Measurements from ENCODE around the gene HIBCH. TPM values are rescaled to one million over a fixed set of nuclear protein-coding genes. Genes with fewer than 3 reads are reported as not detected.
"Not testable (repeated sequence)": the region's sequence is repeated elsewhere in the genome, so short reads cannot be mapped to it uniquely, and the experiment has no call there.

Gene HIBCH
- total and polyA plus RNA-seq, 2 experiments from 2014 or later, result 15.9 to 70.0 TPM

DNA sequence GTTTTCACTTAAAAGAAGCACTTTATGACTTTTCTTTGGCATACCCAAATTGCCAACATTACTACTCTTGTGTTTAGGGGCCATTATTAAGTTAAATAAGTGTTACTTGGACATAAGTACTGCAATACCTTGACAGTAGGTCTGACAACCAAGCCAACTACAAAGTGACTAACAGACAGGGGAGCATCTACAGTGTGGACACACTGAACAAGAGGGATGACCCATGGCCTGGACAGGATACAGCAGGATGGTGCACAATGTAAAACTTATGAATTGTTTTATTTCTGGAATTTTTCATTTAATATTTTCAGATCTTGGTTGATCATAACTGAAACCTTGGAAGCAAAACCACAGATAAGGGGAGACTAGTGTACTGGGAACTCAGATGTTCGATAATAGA, 19.8 kb upstream of the HIBCH start:
- DNase-seq (ENCODE audit: low read depth in 1 of 2, low spot score in 1 of 2), result no peak
- H3K4me1 ChIP-seq (ENCODE audit: low read depth), result peaks cover 1% of the 10 kb centered on the region
- H3K27ac ChIP-seq, result no peak overlapping the region
- H3K4me3 ChIP-seq, result no peak overlapping the region
- no peaks in the 10 kb centered on the region for H3K9me3 ChIP-seq (ENCODE audit: low read depth)
- TF ChIP-seq CTCF (IDR thresholded peaks at IDR 0.05; ENCODE audit: low read depth, low read length), result no peak
- no peaks in the 10 kb centered on the region for H3K36me3 ChIP-seq
- peaks cover 14% of the 10 kb centered on the region for H3K27me3 ChIP-seq

- DNase-seq (ENCODE audit: low read depth in 1 of 2, low spot score in 1 of 2), result no peak
- H3K27ac ChIP-seq, result no peak overlapping the region
These were observed 18.8 kb upstream of the HIBCH start for GRCh38 chr2:190338453-190338852.

DNA sequence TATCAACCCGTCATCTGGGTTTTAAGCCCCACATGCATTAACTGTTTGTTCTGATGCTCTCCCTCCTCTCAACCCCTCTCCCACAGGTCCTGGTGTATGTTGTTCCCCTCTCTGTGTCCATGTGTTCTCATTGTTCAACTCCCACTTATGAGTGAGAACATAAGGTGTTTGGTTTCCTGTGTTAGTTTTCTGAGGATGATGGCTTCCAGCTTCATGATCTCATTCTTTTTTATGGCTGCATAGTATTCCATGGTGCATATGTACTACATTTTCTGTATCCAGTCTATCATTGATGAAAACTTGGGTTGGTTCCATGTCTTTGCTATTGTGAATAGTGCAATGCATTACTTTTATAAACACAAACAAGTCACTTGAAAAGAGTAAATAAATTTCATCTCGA, 16.8 kb upstream of the HIBCH start:
- no peaks in the 10 kb centered on the region for H3K36me3 ChIP-seq
- no peak for TF ChIP-seq CTCF (IDR thresholded peaks at IDR 0.05; ENCODE audit: low read depth, low read length)
- no peaks in the 10 kb centered on the region for H3K9me3 ChIP-seq (ENCODE audit: low read depth)

More at GRCh38 chr2:190338453-190338852, 18.8 kb upstream of the HIBCH start:
- Histone ChIP-seq H3K4me1 (ENCODE audit: low read depth) (no peaks in the 10 kb centered on the region), H3K36me3 (no peaks in the 10 kb centered on the region), H3K4me3 (no peak overlapping the region), H3K9me3 (ENCODE audit: low read depth) (no peaks in the 10 kb centered on the region), H3K27me3 (peaks cover 8% of the 10 kb centered on the region)
- TF ChIP-seq CTCF (IDR thresholded peaks at IDR 0.05; ENCODE audit: low read depth, low read length), result no peak

DNA sequence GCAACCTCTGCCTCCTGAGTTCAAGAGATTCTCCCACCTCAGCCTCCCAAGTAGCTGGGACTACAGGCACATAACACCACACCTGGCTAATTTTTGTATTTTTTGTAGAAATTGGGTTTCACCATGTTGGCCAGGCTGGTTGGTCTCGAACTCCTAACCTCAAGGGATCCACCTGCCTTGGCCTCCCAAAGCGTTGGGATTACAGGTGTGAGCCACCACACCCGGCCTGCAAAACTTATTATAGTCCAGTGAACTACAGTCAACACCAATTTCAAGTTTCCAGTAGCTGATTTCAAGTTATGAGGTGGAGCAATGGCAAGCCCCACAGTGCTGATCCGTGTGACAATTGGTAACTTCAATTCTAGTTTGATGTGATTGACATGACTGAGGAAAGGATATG, 16.0 kb upstream of the HIBCH start:
- not testable (repeated sequence) for H3K4me1 ChIP-seq (ENCODE audit: low read depth); H3K4me3 ChIP-seq; DNase-seq (ENCODE audit: low read depth in 1 of 2, low spot score in 1 of 2); H3K27me3 ChIP-seq; H3K9me3 ChIP-seq (ENCODE audit: low read depth); H3K27ac ChIP-seq; H3K36me3 ChIP-seq

More for the DNA sequence above, 16.8 kb upstream of the HIBCH start:
- Histone ChIP-seq H3K27ac (no peak overlapping the region), H3K4me1 (ENCODE audit: low read depth) (no peaks in the 10 kb centered on the region), H3K4me3 (no peak overlapping the region), H3K27me3 (no peaks in the 10 kb centered on the region)
- no peak for DNase-seq (ENCODE audit: low read depth in 1 of 2, low spot score in 1 of 2)

DNA sequence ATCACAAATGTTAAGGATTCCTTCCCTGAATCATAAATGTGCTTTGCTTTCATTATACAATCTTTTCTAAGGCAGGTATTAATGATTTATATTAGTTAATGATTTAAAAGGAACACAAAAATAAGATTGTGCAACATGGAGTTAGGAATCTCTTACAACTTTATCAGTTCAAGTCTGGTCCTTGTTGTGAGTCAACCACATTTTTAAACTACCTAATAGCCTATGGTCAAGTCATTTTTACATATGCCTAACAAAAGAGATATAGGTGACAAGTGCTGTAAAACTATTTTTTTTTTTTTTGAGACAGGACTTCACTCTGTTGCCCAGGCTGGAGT, 15.6 kb upstream of the HIBCH start:
- no peaks in the 10 kb centered on the region for H3K4me1 ChIP-seq (ENCODE audit: low read depth)
- no peaks in the 10 kb centered on the region for H3K9me3 ChIP-seq (ENCODE audit: low read depth)
- H3K27ac ChIP-seq, result no peak overlapping the region
- no peak overlapping the region for H3K4me3 ChIP-seq
- H3K36me3 ChIP-seq, result no peaks in the 10 kb centered on the region
- TF ChIP-seq CTCF (IDR thresholded peaks at IDR 0.05; ENCODE audit: low read depth, low read length), result no peak
- no peak for DNase-seq (ENCODE audit: low read depth in 1 of 2, low spot score in 1 of 2)
- H3K27me3 ChIP-seq, result no peaks in the 10 kb centered on the region

GRCh38 chr2:190334479-190335224, 15.0 kb upstream of the HIBCH start:
- H3K27ac ChIP-seq, result no peak overlapping the region
- DNase-seq (ENCODE audit: low read depth in 1 of 2, low spot score in 1 of 2), result peak in 1 of 2 donors; percentile 50

More at GRCh38 chr2:190334479-190335224, 15.0 kb upstream of the HIBCH start:
- Histone ChIP-seq H3K36me3 (no peaks in the 10 kb centered on the region), H3K27me3 (peaks cover 4% of the 10 kb centered on the region), H3K9me3 (ENCODE audit: low read depth) (no peaks in the 10 kb centered on the region), H3K4me1 (ENCODE audit: low read depth) (no peaks in the 10 kb centered on the region), H3K4me3 (no peak overlapping the region)
- no peak for TF ChIP-seq CTCF (IDR thresholded peaks at IDR 0.05; ENCODE audit: low read depth, low read length)

Data from cardiac muscle cell (in vitro differentiated cells and primary cell).